Measurements from ENCODE around the gene PCBD2. TPM values are rescaled to one million over a fixed set of nuclear protein-coding genes. Genes with fewer than 3 reads are reported as not detected.

Gene PCBD2
- total and polyA plus RNA-seq, 2 experiments from 2014 or later = 5.8 to 10.1 TPM

DNA sequence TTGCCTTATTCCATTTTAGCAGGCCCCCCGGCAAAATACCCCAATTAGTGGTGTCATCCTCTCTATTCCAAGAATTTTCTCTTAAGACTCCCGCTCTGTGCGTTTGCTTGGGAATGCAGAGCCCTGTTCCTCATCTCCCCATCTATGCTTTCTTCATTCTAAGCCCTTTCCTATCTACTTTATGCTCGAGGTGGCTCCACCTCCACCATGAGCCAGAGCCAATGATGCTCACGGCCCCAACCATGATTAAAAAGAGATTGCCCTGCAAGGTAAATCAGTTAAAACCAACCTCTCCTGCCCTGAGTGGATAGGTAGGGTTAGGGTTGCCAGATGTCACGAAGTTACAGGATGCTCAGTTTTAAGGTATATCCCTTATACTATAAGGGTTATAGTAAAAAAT lies 31.4 kb upstream of the PCBD2 start:
- no peaks in the 10 kb centered on the region for H3K27me3 ChIP-seq (replicated peaks; ENCODE audit: insufficient read depth)
- peak overlapping the region; percentile 83 for H3K4me3 ChIP-seq
- no peaks in the 10 kb centered on the region for H3K36me3 ChIP-seq (ENCODE audit: low read depth)
- peak overlapping the region; percentile 98 for H3K9ac ChIP-seq
- 91 to 92% methylated on average over 6 of the region's 6 CpGs for WGBS, 2 experiments (ENCODE audit: low coverage in 1 of 2, low lambda C conversion rate in 2 of 2, missing lambda C conversion rate in 2 of 2)
- H2AFZ ChIP-seq = peak overlapping the region; percentile 96
- peak overlapping the region; percentile 97 for H3K27ac ChIP-seq
- H4K20me1 ChIP-seq (ENCODE audit: insufficient read depth) = no peaks in the 10 kb centered on the region
- H3K9me2 ChIP-seq (ENCODE audit: insufficient read depth) = no peaks in the 10 kb centered on the region
- peaks cover 32% of the 10 kb centered on the region for H3K79me2 ChIP-seq (ENCODE audit: insufficient read depth)
- in situ Hi-C loops (cut with MboI) = no loop called here
- H3K9me3 ChIP-seq (ENCODE audit: low read depth) = no peaks in the 10 kb centered on the region
- H3F3A ChIP-seq (ENCODE audit: insufficient read depth) = peaks cover 32% of the 10 kb centered on the region
- H3K4me2 ChIP-seq (ENCODE audit: unreplicated experiment) = peak overlapping the region; percentile 80
- DNase-seq = peak; percentile 10
- H3K4me1 ChIP-seq (ENCODE audit: insufficient read depth) = peaks cover 12% of the 10 kb centered on the region
- no peak for TF ChIP-seq EZH2phosphoT487 (IDR thresholded peaks at IDR 0.05; ENCODE audit: insufficient read depth, low read depth)
- TF ChIP-seq EZH2 (IDR thresholded peaks at IDR 0.05; ENCODE audit: insufficient read depth, poor library complexity, severe bottlenecking) = no peak

DNA sequence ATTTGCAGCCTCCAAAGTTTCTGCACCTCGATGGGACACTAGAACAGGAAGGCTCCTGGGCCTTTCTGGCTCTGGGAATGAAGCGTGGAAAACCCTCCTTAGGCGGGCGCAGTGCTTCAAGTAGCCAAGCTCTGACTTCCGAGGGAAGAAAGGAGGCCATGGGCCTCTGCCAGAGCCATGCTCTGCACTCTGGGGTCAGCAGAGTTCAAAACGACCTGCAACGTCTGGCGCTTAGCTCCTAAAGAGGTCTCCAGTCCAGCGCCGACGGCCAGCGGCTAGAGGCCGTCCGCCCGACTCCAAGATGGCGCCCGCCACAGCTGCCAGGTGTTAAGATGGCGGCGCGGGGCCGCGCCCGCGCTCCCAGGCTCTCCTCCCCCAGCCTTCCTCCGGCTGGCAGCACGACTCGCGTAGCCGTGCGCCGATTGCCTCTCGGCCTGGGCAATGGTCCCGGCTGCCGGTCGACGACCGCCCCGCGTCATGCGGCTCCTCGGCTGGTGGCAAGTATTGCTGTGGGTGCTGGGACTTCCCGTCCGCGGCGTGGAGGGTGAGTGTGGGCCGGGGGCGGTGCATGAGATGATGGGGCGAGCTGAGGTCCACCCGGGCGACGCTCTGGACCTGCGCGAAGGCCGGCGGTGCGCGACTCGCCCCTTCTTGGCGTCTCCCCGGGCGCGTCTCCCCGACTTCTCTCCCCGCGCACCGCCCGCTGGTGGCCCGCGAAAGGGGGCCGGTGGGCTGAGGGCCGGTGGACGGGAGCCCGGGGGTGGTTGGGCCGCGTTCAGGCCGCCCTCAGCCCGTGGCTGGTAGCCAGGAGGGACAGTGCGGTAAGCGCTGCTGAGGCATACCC lies 30.7 kb upstream of the PCBD2 start, which contains the start of gene TXNDC15:
Gene TXNDC15 (plus strand): TSS at position 385 of the 844 bp plus-strand sequence. CDS start 57 bp downstream, at position 442.
- peak within 1 kb of the TSS; percentile 96 for H2AFZ ChIP-seq
- H3K36me3 ChIP-seq (ENCODE audit: low read depth) = no peaks in the 10 kb centered on the region
- peaks cover 32% of the 10 kb centered on the region for H3F3A ChIP-seq (ENCODE audit: insufficient read depth)
- peak within 1 kb of the TSS; percentile 97 for H3K27ac ChIP-seq
- H4K20me1 ChIP-seq (ENCODE audit: insufficient read depth) = no peaks in the 10 kb centered on the region
- in situ Hi-C loops (cut with MboI) = no loop called here
- peak within 1 kb of the TSS; percentile 83 for H3K4me3 ChIP-seq
- peaks cover 12% of the 10 kb centered on the region for H3K4me1 ChIP-seq (ENCODE audit: insufficient read depth)
- H3K9me2 ChIP-seq (ENCODE audit: insufficient read depth) = no peaks in the 10 kb centered on the region
- WGBS, 2 experiments (ENCODE audit: low coverage in 1 of 2, low lambda C conversion rate in 2 of 2, missing lambda C conversion rate in 2 of 2) = 3% methylated on average over 46 to 62 of the region's 79 CpGs
- TF ChIP-seq EZH2phosphoT487 (IDR thresholded peaks at IDR 0.05; ENCODE audit: insufficient read depth, low read depth) (no peak), EZH2 (IDR thresholded peaks at IDR 0.05; ENCODE audit: insufficient read depth, poor library complexity, severe bottlenecking) (no peak)
- no peaks in the 10 kb centered on the region for H3K27me3 ChIP-seq (replicated peaks; ENCODE audit: insufficient read depth)
- no peaks in the 10 kb centered on the region for H3K9me3 ChIP-seq (ENCODE audit: low read depth)
- peak; percentile 95 for DNase-seq
- peaks cover 39% of the 10 kb centered on the region for H3K79me2 ChIP-seq (ENCODE audit: insufficient read depth)
- peak within 1 kb of the TSS; percentile 80 for H3K4me2 ChIP-seq (ENCODE audit: unreplicated experiment)
- peak within 1 kb of the TSS; percentile 98 for H3K9ac ChIP-seq

DNA sequence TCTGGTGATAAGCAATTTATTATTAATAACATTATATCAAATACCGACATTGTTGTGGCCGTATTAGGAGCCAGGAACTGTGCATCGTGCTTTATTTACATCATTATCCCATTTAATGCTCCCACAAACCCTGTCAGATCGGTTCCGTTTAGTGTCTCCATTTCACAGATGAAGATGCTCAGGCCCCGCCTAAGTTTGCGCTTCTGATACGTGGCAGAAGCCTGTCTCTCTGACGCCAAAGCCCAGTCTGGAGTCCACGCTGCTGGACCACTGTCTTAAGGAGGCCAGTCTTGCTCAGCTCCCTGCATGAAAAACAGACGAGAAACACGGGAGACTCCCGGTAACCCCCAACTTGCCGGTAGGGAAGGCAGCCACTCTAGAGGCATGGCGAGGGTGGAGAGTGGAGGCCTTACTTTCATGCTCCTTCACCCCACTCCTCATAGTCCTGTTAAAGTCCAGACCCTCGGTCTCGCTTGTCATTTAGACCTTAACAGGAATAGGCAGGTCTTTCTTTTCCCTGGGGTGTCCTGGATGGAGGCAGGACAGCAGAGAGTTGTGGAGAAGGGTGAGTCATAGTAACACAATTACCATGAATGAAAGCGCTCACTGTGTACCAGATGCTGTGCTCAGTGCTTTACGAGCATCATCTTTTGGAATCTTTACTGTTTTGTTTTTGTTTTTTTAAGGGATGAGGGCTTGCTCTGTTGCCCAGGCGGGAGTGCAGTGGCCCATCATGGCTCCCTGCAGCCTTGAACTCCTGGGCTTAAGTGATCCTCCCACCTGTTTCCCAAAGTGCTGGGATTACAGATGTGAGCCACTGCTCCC lies 29.9 kb upstream of the PCBD2 start:
- in situ Hi-C loops (cut with MboI) = no loop called here
- no peaks in the 10 kb centered on the region for H3K9me2 ChIP-seq (ENCODE audit: insufficient read depth)
- peak overlapping the region; percentile 80 for H3K4me2 ChIP-seq (ENCODE audit: unreplicated experiment)
- peak overlapping the region; percentile 83 for H3K4me3 ChIP-seq
- no peaks in the 10 kb centered on the region for H4K20me1 ChIP-seq (ENCODE audit: insufficient read depth)
- H3K36me3 ChIP-seq (ENCODE audit: low read depth) = no peaks in the 10 kb centered on the region
- 1% methylated on average over 20 of the region's 20 CpGs for WGBS, 2 experiments (ENCODE audit: low coverage in 1 of 2, low lambda C conversion rate in 2 of 2, missing lambda C conversion rate in 2 of 2)
- DNase-seq = peak; percentile 91
- H3K79me2 ChIP-seq (ENCODE audit: insufficient read depth) = peaks cover 48% of the 10 kb centered on the region
- H3K9me3 ChIP-seq (ENCODE audit: low read depth) = no peaks in the 10 kb centered on the region
- H3K27ac ChIP-seq = peak overlapping the region; percentile 97
- peak overlapping the region; percentile 96 for H2AFZ ChIP-seq
- TF ChIP-seq EZH2phosphoT487 (IDR thresholded peaks at IDR 0.05; ENCODE audit: insufficient read depth, low read depth) (no peak), EZH2 (IDR thresholded peaks at IDR 0.05; ENCODE audit: insufficient read depth, poor library complexity, severe bottlenecking) (no peak)
- peak overlapping the region; percentile 98 for H3K9ac ChIP-seq
- H3F3A ChIP-seq (ENCODE audit: insufficient read depth) = peaks cover 32% of the 10 kb centered on the region
- peaks cover 12% of the 10 kb centered on the region for H3K4me1 ChIP-seq (ENCODE audit: insufficient read depth)
- no peaks in the 10 kb centered on the region for H3K27me3 ChIP-seq (replicated peaks; ENCODE audit: insufficient read depth)

DNA sequence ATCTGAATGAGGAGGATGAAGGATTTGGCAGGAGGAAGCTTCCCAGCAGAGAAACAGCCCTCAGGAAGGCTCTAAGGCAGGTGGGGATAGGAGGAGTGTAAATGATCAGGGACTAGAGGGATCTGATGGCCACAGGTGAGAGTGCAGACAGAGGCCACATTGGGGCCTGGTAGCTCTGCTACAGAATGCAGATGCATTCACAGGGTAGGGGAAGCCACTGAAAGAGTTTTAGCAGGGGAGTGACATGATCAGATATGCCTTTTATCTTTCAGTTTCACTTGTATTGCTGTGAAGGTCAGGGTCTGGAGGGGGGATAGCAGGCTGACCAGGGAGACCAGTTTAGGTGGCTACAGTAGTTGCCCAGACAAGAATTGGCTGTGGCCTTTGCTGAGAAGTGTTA lies 27.8 kb upstream of the PCBD2 start:
- Histone ChIP-seq H3K9me2 (ENCODE audit: insufficient read depth) (no peaks in the 10 kb centered on the region), H3K79me2 (ENCODE audit: insufficient read depth) (peaks cover 57% of the 10 kb centered on the region), H3K4me3 (no peak overlapping the region), H4K20me1 (ENCODE audit: insufficient read depth) (no peaks in the 10 kb centered on the region), H2AFZ (no peak overlapping the region), H3K27me3 (replicated peaks; ENCODE audit: insufficient read depth) (no peaks in the 10 kb centered on the region), H3K27ac (no peak overlapping the region), H3K36me3 (ENCODE audit: low read depth) (no peaks in the 10 kb centered on the region), H3K9ac (no peak overlapping the region), H3K9me3 (ENCODE audit: low read depth) (no peaks in the 10 kb centered on the region), H3K4me2 (ENCODE audit: unreplicated experiment) (no peak overlapping the region), H3F3A (ENCODE audit: insufficient read depth) (peaks cover 32% of the 10 kb centered on the region), H3K4me1 (ENCODE audit: insufficient read depth) (peaks cover 12% of the 10 kb centered on the region)
- TF ChIP-seq EZH2phosphoT487 (IDR thresholded peaks at IDR 0.05; ENCODE audit: insufficient read depth, low read depth) (no peak), EZH2 (IDR thresholded peaks at IDR 0.05; ENCODE audit: insufficient read depth, poor library complexity, severe bottlenecking) (no peak)
- in situ Hi-C loops (cut with MboI) = no loop called here
- DNase-seq = no peak
